ENCODE measurements around the gene PDS5A. TPM values are rescaled to one million over a fixed set of nuclear protein-coding genes. Genes with fewer than 3 reads are reported as not detected.

PDS5A gene
- total RNA-seq, 1 donor from 2014 or later = 132 TPM

DNA sequence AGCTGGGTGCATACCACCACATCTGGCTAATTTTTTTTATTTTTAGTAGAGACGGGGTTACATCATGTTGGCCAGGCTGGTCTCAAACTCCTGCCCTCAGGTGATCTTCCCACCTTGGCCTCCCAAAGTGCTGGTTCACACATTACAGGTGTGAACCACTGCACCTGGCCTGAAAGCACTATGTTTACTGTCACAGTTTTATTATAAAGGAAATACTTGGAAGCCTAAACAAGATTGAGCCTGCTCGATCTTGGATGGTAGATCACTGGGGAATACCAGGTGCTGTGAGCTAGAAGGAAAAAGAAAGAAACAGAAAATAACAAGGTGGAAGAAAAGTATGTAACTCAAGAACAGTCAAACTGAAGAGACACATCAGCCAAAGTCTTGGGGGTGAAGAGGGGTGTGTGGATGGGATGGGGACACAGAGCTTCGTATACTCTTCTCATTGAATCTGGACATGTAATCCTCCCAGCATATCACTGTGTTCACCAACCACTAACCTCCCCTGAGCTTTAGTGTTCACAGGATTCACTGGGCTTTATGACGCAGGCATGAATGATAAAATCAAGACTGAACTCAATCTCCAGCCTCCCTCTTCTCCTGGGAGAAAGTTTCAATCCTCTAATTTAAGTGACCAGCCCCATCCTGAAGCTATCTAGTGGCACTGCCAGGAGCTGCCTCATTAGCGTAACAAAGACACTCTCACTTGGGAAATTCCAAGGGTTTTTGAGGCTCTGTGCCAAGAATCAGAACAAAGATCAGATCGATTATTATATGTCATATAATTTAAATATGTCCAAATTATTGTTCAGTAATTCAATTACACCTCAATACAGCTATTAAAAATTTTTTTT, 40.9 kb downstream of the PDS5A start:
- peaks cover 8% of the 10 kb centered on the region for H3K4me1 ChIP-seq
- H3F3A ChIP-seq (ENCODE audit: low read depth) = no peaks in the 10 kb centered on the region
- Mint-ChIP-seq H3K4me1 (peaks cover 9% of the 10 kb centered on the region), H3K9me3 (no peaks in the 10 kb centered on the region), H3K4me3 (no peak overlapping the region), H3K27ac (peak overlapping the region; percentile 47), H3K36me3 (peaks cover 21% of the 10 kb centered on the region), H3K27me3 (ENCODE audit: insufficient read depth, low read depth) (no peaks in the 10 kb centered on the region)
- no peak overlapping the region for H3K27ac ChIP-seq
- H2AFZ ChIP-seq (replicated peaks) = no peak overlapping the region
- no peak overlapping the region for H3K4me3 ChIP-seq
- peaks cover 100% of the 10 kb centered on the region for H3K79me2 ChIP-seq (ENCODE audit: low read depth)
- peak; percentile 54 for DNase-seq (ENCODE audit: low spot score)
- H3K9me3 ChIP-seq (ENCODE audit: low read depth) = no peaks in the 10 kb centered on the region
- H3K4me2 ChIP-seq = no peak overlapping the region
- H4K20me1 ChIP-seq (ENCODE audit: low read depth) = peaks cover 53% of the 10 kb centered on the region
- H3K36me3 ChIP-seq = no peaks in the 10 kb centered on the region
- no peaks in the 10 kb centered on the region for H3K27me3 ChIP-seq
- TF ChIP-seq EZH2 (IDR thresholded peaks at IDR 0.05) = no peak
- no peak for TF ChIP-seq EZH2phosphoT487 (IDR thresholded peaks at IDR 0.05)
- TF ChIP-seq, protein P1, sequence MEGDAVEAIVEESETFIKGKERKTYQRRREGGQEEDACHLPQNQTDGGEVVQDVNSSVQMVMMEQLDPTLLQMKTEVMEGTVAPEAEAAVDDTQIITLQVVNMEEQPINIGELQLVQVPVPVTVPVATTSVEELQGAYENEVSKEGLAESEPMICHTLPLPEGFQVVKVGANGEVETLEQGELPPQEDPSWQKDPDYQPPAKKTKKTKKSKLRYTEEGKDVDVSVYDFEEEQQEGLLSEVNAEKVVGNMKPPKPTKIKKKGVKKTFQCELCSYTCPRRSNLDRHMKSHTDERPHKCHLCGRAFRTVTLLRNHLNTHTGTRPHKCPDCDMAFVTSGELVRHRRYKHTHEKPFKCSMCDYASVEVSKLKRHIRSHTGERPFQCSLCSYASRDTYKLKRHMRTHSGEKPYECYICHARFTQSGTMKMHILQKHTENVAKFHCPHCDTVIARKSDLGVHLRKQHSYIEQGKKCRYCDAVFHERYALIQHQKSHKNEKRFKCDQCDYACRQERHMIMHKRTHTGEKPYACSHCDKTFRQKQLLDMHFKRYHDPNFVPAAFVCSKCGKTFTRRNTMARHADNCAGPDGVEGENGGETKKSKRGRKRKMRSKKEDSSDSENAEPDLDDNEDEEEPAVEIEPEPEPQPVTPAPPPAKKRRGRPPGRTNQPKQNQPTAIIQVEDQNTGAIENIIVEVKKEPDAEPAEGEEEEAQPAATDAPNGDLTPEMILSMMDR (IDR thresholded peaks at IDR 0.05) = no peak
- no peak overlapping the region for H3K9ac ChIP-seq

DNA sequence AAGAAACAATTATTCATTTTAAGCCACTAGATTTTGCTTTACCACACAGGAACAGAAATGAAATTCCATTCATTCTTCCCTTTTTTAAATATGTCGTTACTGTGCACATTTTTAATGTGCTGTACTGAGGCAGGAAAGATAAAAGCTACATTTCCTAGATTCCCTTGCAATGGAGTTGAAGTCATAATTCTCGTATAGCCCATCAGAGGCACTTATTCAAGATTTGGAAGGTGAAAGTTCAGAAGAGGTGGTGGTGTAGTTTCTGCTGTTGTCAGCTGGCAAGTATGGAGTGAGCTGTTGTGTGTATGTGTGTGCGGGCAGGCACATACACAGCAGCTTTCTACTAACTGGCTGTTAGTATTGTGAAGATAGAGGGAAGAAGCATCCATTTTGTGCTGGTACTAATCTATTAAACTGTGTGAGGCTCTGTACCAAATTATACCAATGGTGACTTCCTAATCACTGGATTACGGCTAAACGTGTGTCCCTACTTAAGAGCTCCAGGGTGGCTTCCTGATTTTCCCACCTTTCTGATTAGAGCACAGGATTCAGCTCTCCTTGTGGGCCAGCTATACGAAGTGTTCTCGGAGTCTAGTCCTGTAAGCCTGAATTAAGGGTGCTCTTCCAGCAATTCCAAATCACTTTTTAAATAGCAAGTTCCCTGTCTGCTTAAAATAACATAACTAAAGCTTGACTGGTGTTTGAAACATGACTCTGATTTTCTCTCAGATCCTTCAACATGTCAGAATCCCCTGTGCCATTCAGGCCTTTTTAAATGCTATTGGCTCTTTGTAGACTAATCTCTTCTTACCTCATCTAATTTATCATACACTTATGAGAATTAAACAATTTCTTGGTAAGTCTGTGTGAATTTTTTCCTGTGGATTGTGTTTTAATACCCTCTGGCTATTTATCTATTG, 43.8 kb downstream of the PDS5A start:
- peaks cover 8% of the 10 kb centered on the region for H3K4me1 ChIP-seq
- no peaks in the 10 kb centered on the region for H3K9me3 ChIP-seq (ENCODE audit: low read depth)
- Mint-ChIP-seq H3K36me3 (peaks cover 21% of the 10 kb centered on the region), H3K27ac (peak overlapping the region; percentile 38), H3K9me3 (no peaks in the 10 kb centered on the region), H3K4me3 (no peak overlapping the region), H3K27me3 (ENCODE audit: insufficient read depth, low read depth) (no peaks in the 10 kb centered on the region), H3K4me1 (peaks cover 12% of the 10 kb centered on the region)
- H3K36me3 ChIP-seq = no peaks in the 10 kb centered on the region
- peaks cover 55% of the 10 kb centered on the region for H4K20me1 ChIP-seq (ENCODE audit: low read depth)
- no peak for DNase-seq (ENCODE audit: low spot score)
- peaks cover 4% of the 10 kb centered on the region for H3F3A ChIP-seq (ENCODE audit: low read depth)
- no peak overlapping the region for H3K9ac ChIP-seq
- TF ChIP-seq, protein P1 (IDR thresholded peaks at IDR 0.05) = no peak
- TF ChIP-seq EZH2phosphoT487 (IDR thresholded peaks at IDR 0.05) = no peak
- TF ChIP-seq EZH2 (IDR thresholded peaks at IDR 0.05) = no peak
- no peak overlapping the region for H3K4me2 ChIP-seq
- peaks cover 97% of the 10 kb centered on the region for H3K79me2 ChIP-seq (ENCODE audit: low read depth)
- H3K27me3 ChIP-seq = no peaks in the 10 kb centered on the region
- H3K27ac ChIP-seq = peak overlapping the region; percentile 25
- H3K4me3 ChIP-seq = no peak overlapping the region
- H2AFZ ChIP-seq (replicated peaks) = no peak overlapping the region

DNA sequence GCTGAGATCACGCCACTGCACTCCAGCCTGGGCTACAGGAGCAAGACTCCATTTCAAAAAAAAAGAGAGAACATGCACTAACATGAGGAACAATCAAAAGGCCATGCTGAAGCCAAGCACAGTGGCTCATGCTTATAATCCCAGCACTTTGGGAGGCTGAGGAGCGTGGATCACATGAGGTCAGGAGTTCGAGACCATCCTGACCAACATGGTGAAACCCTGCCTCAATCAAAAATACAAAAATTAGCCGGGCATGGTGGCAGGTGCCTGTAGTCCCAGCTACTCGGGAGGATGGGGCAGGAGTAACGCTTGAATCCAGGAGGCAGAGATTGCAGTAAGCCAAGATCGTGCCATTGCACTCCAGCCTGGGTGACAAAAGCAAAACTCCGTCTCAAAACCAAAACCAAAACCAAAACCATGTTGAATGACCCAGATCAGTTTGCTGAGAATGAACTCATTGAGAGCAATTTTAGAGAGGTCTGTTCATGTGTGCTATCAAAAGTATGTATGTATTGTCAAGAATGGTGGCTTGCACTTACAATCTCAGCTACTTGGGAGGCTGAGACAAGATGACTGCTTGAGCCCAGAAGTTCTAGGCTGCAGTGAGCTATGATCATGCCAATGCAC, 44.8 kb downstream of the PDS5A start:
- no peak overlapping the region for H3K27ac Mint-ChIP-seq
- peaks cover 23% of the 10 kb centered on the region for H3K36me3 Mint-ChIP-seq
- Histone ChIP-seq H3K27me3 (no peaks in the 10 kb centered on the region), H3K4me2 (no peak overlapping the region), H3K27ac (no peak overlapping the region), H3F3A (ENCODE audit: low read depth) (peaks cover 10% of the 10 kb centered on the region), H4K20me1 (ENCODE audit: low read depth) (peaks cover 61% of the 10 kb centered on the region), H3K4me1 (peaks cover 8% of the 10 kb centered on the region), H3K79me2 (ENCODE audit: low read depth) (peaks cover 97% of the 10 kb centered on the region), H3K9ac (no peak overlapping the region), H2AFZ (replicated peaks) (no peak overlapping the region), H3K36me3 (no peaks in the 10 kb centered on the region), H3K4me3 (no peak overlapping the region), H3K9me3 (ENCODE audit: low read depth) (no peaks in the 10 kb centered on the region)
- H3K27me3 Mint-ChIP-seq (ENCODE audit: insufficient read depth, low read depth) = no peaks in the 10 kb centered on the region
- TF ChIP-seq, protein P1 (IDR thresholded peaks at IDR 0.05) = no peak
- no peak for TF ChIP-seq EZH2phosphoT487 (IDR thresholded peaks at IDR 0.05)
- no peak for TF ChIP-seq EZH2 (IDR thresholded peaks at IDR 0.05)
- peaks cover 12% of the 10 kb centered on the region for H3K4me1 Mint-ChIP-seq
- no peaks in the 10 kb centered on the region for H3K9me3 Mint-ChIP-seq
- H3K4me3 Mint-ChIP-seq = no peak overlapping the region
- no peak for DNase-seq (ENCODE audit: low spot score)

All from neural progenitor cell (in vitro differentiated cells).